NCI-H524 treated with DMSO at 0.1 percent for 48 hours (cell line): ENCODE data around the gene CDA.

Experiments used
- DNase-seq: peaks from one replicate; lab custom pipeline; 2025; lab: John Stamatoyannopoulos, UW

Gene CDA

DNA sequence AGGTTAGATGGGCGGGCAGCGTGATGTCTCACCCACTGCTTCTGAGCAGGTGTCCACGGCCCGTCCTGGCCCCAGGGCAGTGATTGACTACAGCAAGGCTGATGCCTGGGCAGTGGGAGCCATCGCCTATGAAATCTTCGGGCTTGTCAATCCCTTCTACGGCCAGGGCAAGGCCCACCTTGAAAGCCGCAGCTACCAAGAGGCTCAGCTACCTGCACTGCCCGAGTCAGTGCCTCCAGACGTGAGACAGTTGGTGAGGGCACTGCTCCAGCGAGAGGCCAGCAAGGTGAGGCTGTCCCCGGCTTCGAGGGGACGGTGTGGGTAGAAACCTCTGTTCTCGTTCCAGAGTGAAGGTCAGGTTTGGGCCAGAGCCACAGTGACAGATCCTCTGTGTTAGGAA lies 60.0 kb downstream of the CDA start:
- DNase-seq = no peak

- no peak for DNase-seq
These were observed 63.4 kb downstream of the CDA start for GRCh38 chr1:20652300-20652699.

GRCh38 chr1:20654104-20654690 lies 65.3 kb downstream of the CDA start:
- no peak for DNase-seq

GRCh38 chr1:20657024-20657423 lies 68.1 kb downstream of the CDA start:
- no peak for DNase-seq

DNA sequence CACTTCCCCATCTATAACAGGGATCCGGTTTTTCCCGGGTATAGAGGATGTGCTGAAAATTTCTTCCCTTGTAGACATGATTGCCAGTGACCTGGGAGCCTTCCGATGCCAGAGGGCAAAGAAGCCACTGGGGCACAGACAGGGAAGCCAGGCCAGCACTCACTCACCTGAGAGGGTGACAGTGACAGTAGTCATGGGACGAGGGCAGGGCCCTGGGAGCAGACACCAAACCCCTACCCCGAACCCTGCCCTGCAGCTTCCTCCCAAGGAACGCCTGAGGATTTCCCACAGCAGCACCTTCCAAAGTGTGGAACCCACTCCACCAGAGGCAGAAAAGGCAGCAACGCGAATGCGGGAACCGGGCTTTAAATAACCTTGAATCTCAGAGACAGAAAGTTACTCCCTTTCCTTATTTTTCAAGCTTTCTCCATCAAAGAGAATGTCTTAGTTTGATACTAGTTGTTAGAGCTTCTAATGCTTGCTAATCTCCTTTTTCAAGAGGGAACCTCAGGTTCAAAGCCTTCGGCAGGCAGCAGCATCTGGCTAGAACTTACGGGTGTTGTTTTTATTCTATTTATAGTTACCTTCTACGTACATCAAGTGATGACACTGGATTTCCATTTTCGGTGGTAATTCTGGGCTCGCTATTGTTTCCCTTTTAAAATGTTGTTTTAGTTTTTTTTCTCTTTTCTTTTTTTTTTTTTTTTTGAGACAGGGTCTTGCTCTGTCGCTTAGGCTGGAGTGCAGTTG lies 69.4 kb downstream of the CDA start:
- no peak for DNase-seq

GRCh38 chr1:20660363-20660762 lies 71.5 kb downstream of the CDA start:
- no peak for DNase-seq

DNA sequence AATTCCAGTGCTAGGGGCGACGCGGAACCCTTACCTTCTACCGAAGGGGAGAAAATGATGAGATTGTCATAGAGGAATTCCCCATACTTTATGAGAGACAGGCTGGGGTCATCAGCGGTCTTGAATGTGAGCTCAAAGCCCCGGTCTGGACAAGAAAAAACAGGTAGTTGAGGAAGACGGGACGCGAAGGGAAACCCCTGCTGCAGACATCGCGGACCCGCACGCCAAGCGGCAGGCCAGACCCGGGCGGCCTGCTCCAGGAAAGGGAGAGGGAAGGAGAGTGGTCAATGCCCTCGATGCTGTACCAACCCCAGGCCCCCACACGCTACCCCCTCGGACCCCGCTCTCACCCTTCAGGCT lies 71.9 kb downstream of the CDA start:
- DNase-seq = no peak

GRCh38 chr1:20661207-20662109 lies 72.6 kb downstream of the CDA start, which contains the start of gene DDOST:
Gene DDOST, minus strand, starts transcription at chr1:20661369. Its CDS starts 19 bp downstream, at chr1:20661350.
- peak; percentile 95 for DNase-seq

DNA sequence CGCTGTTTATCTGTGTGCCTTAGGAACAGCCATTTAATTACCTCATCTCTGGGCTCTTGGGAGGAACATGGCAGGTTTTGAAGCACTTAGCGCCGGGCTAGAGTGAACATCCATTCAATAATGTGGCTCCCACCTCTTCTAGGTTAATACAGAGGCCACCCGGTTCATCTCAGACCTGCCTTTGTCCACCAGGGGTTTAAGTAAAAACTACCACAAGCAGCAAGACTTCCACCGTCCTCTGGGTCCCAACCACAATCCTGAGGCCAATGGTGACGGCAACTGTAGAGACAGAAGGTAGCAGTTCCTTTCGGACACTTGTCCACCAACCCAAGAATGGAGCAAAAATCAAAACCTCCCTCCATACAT lies 73.2 kb downstream of the CDA start:
- no peak for DNase-seq

DNA sequence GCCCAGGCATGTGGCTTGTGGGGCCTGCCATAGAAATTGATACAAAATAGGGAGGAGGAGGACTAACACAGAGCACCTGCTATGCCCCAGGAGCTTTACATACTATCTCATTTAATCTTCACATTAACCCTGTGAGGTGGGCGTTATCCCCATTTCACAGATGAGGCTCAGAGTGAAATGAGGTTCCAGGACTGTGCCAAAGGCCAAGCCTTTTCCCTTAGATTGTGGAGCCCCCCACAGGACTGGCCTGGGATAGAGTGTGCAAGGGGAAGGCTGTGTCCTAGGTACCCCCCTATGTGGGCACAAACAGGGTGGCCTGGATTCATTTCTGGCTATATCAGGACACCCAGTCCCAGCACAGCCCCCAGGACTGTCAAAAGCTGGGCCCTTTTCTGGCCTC lies 74.5 kb downstream of the CDA start:
- no peak for DNase-seq

- DNase-seq = no peak
These were observed 75.2 kb downstream of the CDA start for GRCh38 chr1:20663969-20664715.

- DNase-seq = no peak
These were observed 76.8 kb downstream of the CDA start for GRCh38 chr1:20665726-20666125.

DNA sequence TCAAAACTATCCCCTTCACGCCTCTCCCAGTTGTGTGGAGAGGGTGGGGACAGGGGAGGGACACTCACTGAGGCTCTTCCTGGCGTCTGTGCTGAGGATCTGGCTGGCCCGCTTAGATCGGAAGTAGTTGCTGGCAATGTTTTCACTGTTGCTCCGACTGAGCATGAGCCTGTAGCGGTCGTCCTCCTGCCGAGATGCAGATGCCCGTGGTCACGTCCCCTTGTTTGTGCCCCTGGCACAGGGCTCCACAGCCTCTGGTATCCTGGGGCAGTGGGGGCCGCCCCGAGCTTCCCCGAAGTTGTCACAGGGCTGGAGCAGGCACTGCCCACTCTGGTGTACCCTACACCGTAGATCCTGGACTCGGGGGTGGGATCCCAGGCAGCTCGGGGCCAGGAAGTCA lies 77.2 kb downstream of the CDA start:
- no peak for DNase-seq

DNA sequence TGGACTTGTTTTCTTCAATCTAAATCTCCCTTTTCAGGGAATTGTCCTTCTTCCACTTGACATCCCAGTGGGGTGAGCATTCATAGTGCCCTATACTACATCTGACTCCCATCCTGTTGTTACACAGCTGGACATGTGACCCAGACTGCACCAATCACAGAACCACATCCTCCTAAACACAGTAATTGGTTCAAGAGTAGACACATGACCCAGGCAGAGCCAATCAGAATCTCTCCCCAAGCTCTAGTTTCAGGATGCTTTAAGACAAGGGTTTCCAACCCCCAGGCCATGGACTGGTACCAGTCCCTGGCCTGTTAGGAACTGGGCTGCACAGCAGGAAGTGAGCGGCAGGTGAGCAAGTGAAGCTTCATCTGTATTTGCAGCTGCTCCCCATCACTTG lies 77.9 kb downstream of the CDA start:
- DNase-seq = no peak
